Body of pancreas (tissue), 4 donors: ENCODE results near the gene TMPRSS13.

Experiments
- CTCF ChIP-seq, 7 experiments: fragments of 450-650 bp in 4 of 7; fragments of 200-600 bp in 3 of 7; sonication (generic) in 3 of 7; IDR thresholded peaks; one replicate each; pipeline ENCODE4 v1.5.1; 2016 to 2019; ENCODE audit warnings: antibody characterized with exemption in 7 of 7
- POLR2A ChIP-seq, 3 donors: fragments of 450-650 bp; IDR thresholded peaks; one replicate each; pipeline ENCODE4 v1.6.1; 2016; ENCODE audit warnings: antibody characterized with exemption in 3 of 3, mild to moderate bottlenecking in 2 of 3

- no peak for TF ChIP-seq CTCF (IDR thresholded peaks at IDR 0.05)
- no peak for TF ChIP-seq POLR2A (IDR thresholded peaks at IDR 0.05)
These were observed 19.9 kb upstream of the TMPRSS13 start for GRCh38 chr11:117949062-117949461.
